ENCODE measurements around the gene MYO1E. TPM values are rescaled to one million over a fixed set of nuclear protein-coding genes. Genes with fewer than 3 reads are reported as not detected.

The MYO1E gene
- total RNA-seq, 2 donors from 2014 or later: 66.3 to 92.0 TPM

GRCh38 chr15:59298225-59298853, 74.3 kb downstream of the MYO1E start:
- H3K9me3 ChIP-seq: no peaks in the 10 kb centered on the region
- H3K36me3 ChIP-seq: no peaks in the 10 kb centered on the region
- intact Hi-C loops (cut with DNase I): no loop called here
- 96% methylated on average over 8 of the region's 8 CpGs for whole genome bisulfite sequencing
- no peak overlapping the region for H3K27ac ChIP-seq
- DNase-seq (ENCODE audit: low spot score): no peak
- H3K27me3 ChIP-seq (replicated peaks; ENCODE audit: insufficient read depth): no peaks in the 10 kb centered on the region
- H3K4me3 ChIP-seq: no peak overlapping the region
- H3K4me1 ChIP-seq (replicated peaks): no peaks in the 10 kb centered on the region
- TF ChIP-seq, protein P1, sequence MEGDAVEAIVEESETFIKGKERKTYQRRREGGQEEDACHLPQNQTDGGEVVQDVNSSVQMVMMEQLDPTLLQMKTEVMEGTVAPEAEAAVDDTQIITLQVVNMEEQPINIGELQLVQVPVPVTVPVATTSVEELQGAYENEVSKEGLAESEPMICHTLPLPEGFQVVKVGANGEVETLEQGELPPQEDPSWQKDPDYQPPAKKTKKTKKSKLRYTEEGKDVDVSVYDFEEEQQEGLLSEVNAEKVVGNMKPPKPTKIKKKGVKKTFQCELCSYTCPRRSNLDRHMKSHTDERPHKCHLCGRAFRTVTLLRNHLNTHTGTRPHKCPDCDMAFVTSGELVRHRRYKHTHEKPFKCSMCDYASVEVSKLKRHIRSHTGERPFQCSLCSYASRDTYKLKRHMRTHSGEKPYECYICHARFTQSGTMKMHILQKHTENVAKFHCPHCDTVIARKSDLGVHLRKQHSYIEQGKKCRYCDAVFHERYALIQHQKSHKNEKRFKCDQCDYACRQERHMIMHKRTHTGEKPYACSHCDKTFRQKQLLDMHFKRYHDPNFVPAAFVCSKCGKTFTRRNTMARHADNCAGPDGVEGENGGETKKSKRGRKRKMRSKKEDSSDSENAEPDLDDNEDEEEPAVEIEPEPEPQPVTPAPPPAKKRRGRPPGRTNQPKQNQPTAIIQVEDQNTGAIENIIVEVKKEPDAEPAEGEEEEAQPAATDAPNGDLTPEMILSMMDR (IDR thresholded peaks at IDR 0.05): no peak
- TF ChIP-seq POLR2AphosphoS5 (IDR thresholded peaks at IDR 0.05) (no peak), POLR2A (IDR thresholded peaks at IDR 0.05) (no peak)

DNA sequence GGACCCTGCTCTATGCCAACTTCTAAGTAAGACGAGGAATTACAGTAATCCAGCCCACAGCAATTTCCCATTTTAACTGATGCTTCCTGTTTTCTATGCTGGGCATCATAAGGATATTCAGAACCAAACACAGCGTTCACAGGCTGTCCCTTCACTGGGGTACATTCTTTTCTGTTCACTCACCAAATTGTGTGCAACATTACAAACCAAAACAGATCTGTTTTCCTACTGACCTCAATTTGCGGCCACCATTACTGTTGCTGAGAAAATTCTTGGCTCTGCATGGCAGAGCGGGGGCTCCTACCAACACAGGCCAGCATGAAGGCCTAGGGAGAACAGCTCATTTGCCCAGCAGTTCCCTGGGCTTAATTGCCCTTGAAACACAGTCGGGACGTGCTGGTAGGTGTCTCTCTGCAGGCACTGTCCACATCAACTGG, 76.5 kb downstream of the MYO1E start:
- H3K9me3 ChIP-seq: no peaks in the 10 kb centered on the region
- intact Hi-C loops (cut with DNase I): no loop called here
- H3K36me3 ChIP-seq: no peaks in the 10 kb centered on the region
- 61% methylated on average over 6 of the region's 6 CpGs for whole genome bisulfite sequencing
- H3K27me3 ChIP-seq (replicated peaks; ENCODE audit: insufficient read depth): no peaks in the 10 kb centered on the region
- TF ChIP-seq POLR2A (IDR thresholded peaks at IDR 0.05): no peak
- peak overlapping the region in 1 of 2 donors; percentile 30 for H3K27ac ChIP-seq
- no peaks in the 10 kb centered on the region for H3K4me1 ChIP-seq (replicated peaks)
- no peak for DNase-seq (ENCODE audit: low spot score)
- H3K4me3 ChIP-seq: no peak overlapping the region

DNA sequence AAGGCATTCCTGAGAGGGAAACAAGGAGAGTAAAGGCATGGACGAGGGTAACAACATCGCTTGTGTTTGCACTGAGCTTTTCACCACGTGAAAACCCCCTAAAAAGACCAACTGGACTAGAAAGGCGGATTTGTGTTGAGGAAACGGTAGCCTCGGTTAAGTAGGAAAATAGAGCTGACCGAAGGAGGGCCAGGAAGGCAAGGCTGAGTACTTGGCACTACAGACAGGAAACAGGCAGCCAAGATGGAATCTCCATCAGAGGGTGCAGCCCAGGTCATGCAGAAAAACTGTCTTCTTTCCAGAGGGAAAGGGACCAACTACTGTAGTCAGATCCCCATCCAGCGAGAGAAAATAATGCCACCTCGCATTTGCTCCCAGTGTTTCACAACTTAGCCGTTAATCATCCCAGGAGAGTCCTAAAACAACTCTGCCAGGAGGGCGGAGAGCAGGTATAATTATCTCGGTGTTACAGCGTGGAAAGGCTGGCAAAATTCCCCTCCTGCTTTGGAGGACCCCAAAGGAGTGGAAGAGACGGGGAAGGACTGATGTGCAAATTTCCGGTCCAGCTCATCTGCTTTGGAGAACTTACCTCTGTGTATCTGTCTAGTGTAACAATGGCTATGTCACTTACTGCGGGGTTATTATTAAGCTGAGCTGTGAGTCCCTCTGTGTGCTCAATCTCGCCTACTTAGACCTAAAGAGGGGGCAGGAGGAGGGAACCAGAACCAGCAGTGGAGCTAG, 77.2 kb downstream of the MYO1E start:
- TF ChIP-seq, protein P1 (IDR thresholded peaks at IDR 0.05): no peak
- TF ChIP-seq POLR2AphosphoS5 (IDR thresholded peaks at IDR 0.05): no peak
- TF ChIP-seq POLR2A (IDR thresholded peaks at IDR 0.05): no peak
- Histone ChIP-seq H3K27ac (peak overlapping the region in 1 of 2 donors; percentile 30), H3K27me3 (replicated peaks; ENCODE audit: insufficient read depth) (no peaks in the 10 kb centered on the region), H3K4me3 (no peak overlapping the region), H3K4me1 (replicated peaks) (no peaks in the 10 kb centered on the region), H3K9me3 (no peaks in the 10 kb centered on the region), H3K36me3 (no peaks in the 10 kb centered on the region)
- intact Hi-C loops (cut with DNase I): no loop called here
- no peak for DNase-seq (ENCODE audit: low spot score)
- 67% methylated on average over 17 of the region's 17 CpGs for WGBS

DNA sequence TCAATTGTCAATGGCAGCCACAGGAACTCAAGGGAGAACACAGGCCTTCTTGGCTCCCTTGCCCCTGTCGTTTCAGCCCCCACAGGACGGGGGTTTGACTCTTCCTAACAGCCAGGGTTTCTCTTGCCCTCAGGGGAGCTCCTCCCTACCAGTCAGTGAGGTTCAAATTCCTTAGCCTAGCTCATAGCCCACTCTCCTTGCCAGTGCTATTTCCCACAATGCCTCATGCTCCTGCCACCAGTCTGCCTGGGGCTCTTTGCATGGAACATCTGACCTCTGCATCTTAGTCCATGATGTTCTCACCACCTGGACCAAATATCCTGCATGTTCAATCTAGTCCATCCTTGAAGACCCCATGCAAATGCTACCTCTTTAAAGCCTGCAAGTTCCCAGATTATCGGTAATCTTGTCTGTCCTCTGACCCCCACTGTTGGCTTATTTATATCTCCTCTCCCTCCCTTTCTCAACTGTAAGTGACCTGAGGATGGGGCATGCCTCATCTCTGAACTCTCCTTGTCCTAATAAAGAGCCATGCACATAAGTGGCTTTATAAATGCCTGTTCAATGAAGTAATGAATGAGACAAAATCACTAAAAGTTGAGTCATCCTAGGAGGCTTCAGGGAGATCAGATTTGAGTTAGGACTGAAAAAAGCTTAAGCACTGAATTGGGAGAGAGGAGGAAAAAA, 78.0 kb downstream of the MYO1E start:
- no peaks in the 10 kb centered on the region for H3K27me3 ChIP-seq (replicated peaks; ENCODE audit: insufficient read depth)
- intact Hi-C loops (cut with DNase I): no loop called here
- no peak overlapping the region for H3K27ac ChIP-seq
- 82% methylated on average over 3 of the region's 3 CpGs for WGBS
- H3K36me3 ChIP-seq: no peaks in the 10 kb centered on the region
- H3K9me3 ChIP-seq: no peaks in the 10 kb centered on the region
- H3K4me3 ChIP-seq: no peak overlapping the region
- DNase-seq (ENCODE audit: low spot score): no peak
- TF ChIP-seq, protein P1 (IDR thresholded peaks at IDR 0.05): no peak
- TF ChIP-seq POLR2AphosphoS5 (IDR thresholded peaks at IDR 0.05) (no peak), POLR2A (IDR thresholded peaks at IDR 0.05) (no peak)
- no peaks in the 10 kb centered on the region for H3K4me1 ChIP-seq (replicated peaks)

GRCh38 chr15:59292442-59293151, 80.1 kb downstream of the MYO1E start:
- Histone ChIP-seq H3K4me1 (replicated peaks) (no peaks in the 10 kb centered on the region), H3K27me3 (replicated peaks; ENCODE audit: insufficient read depth) (no peaks in the 10 kb centered on the region), H3K9me3 (no peaks in the 10 kb centered on the region), H3K36me3 (no peaks in the 10 kb centered on the region), H3K4me3 (no peak overlapping the region), H3K27ac (no peak overlapping the region)
- TF ChIP-seq POLR2AphosphoS5 (IDR thresholded peaks at IDR 0.05): no peak
- TF ChIP-seq, protein P1 (IDR thresholded peaks at IDR 0.05): no peak
- TF ChIP-seq POLR2A (IDR thresholded peaks at IDR 0.05): no peak
- 75% methylated on average over 8 of the region's 8 CpGs for WGBS
- intact Hi-C loops (cut with DNase I): no loop called here
- no peak for DNase-seq (ENCODE audit: low spot score)

All from prostate gland (tissue), 2 donors.